Trophoblast cell (in vitro differentiated cells and primary cell): ENCODE results near the gene HHAT.

Source experiments
- DNase-seq, 2 donors: peaks; one replicate each; pipeline ENCODE4 v3.0.0-alpha.2; 2016
- H2AFZ ChIP-seq: 2 replicates; pipeline ENCODE4 v1.6.1; 2013; ENCODE audit warnings: low read length, moderate library complexity, mild to moderate bottlenecking; ENCODE audit not compliant: insufficient read depth, poor library complexity
- H2AK5ac ChIP-seq: 2 replicates; pipeline ENCODE4 v1.6.1; 2013; ENCODE audit warnings: mild to moderate bottlenecking, low read length
- H2BK120ac ChIP-seq: 2 replicates; pipeline ENCODE4 v1.6.1; 2013; ENCODE audit warnings: low read length, mild to moderate bottlenecking, moderate library complexity; ENCODE audit not compliant: insufficient read depth, poor library complexity
- H2BK12ac ChIP-seq: 2 replicates; pipeline ENCODE4 v1.6.1; 2013; ENCODE audit warnings: mild to moderate bottlenecking, low read length, moderate library complexity
- H2BK5ac ChIP-seq: 2 replicates; pipeline ENCODE4 v1.6.1; 2013; ENCODE audit warnings: low read length, low read depth, moderate library complexity, mild to moderate bottlenecking; ENCODE audit not compliant: poor library complexity
- H3K14ac ChIP-seq: 2 replicates; pipeline ENCODE4 v1.6.1; 2013; ENCODE audit warnings: mild to moderate bottlenecking, low read length
- H3K18ac ChIP-seq: 2 replicates; pipeline ENCODE4 v1.6.1; 2013; ENCODE audit warnings: mild to moderate bottlenecking, low read length
- H3K23ac ChIP-seq: 2 replicates; pipeline ENCODE4 v1.6.1; 2013; ENCODE audit warnings: low read length
- H3K27ac ChIP-seq: 2 replicates; pipeline ENCODE4 v1.5.1; 2013; ENCODE audit warnings: low read depth, mild to moderate bottlenecking, inconsistent platforms, low read length, moderate library complexity
- H3K27me3 ChIP-seq: 2 replicates; pipeline ENCODE4 v1.6.1; 2013; ENCODE audit warnings: inconsistent platforms, mild to moderate bottlenecking, low read length, moderate library complexity; ENCODE audit not compliant: insufficient read depth
- H3K36me3 ChIP-seq, 2 experiments: 1 replicate in 1 of 2; 2 replicates in 1 of 2; pipeline ENCODE4 v1.6.1; 2013; ENCODE audit warnings: low read length in 2 of 2, mild to moderate bottlenecking in 2 of 2, moderate library complexity in 1 of 2; ENCODE audit not compliant: insufficient read depth in 2 of 2, control insufficient read depth in 1 of 2
- H3K4ac ChIP-seq: 2 replicates; pipeline ENCODE4 v1.6.1; 2013; ENCODE audit warnings: low read depth, mild to moderate bottlenecking, low read length, moderate library complexity
- H3K4me1 ChIP-seq, 2 experiments: 1 replicate in 1 of 2; 2 replicates in 1 of 2; pipeline ENCODE4 v1.6.1; 2013; ENCODE audit warnings: low read length in 2 of 2, mild to moderate bottlenecking in 2 of 2, moderate library complexity in 1 of 2; ENCODE audit not compliant: insufficient read depth in 2 of 2, control insufficient read depth in 1 of 2
- H3K4me2 ChIP-seq: 2 replicates; pipeline ENCODE4 v1.6.1; 2013; ENCODE audit warnings: inconsistent platforms, mild to moderate bottlenecking, low read length, moderate library complexity
- H3K4me3 ChIP-seq: 2 replicates; pipeline ENCODE4 v1.5.1; 2013; ENCODE audit warnings: mild to moderate bottlenecking, low read depth, low read length, inconsistent platforms
- H3K79me1 ChIP-seq: one replicate; pipeline ENCODE4 v1.6.1; 2013; ENCODE audit warnings: low read length
- H3K79me2 ChIP-seq: 2 replicates; pipeline ENCODE4 v1.6.1; 2013; ENCODE audit warnings: low read length, mild to moderate bottlenecking; ENCODE audit not compliant: control insufficient read depth, insufficient read depth, poor library complexity
- H3K9ac ChIP-seq: 2 replicates; pipeline ENCODE4 v1.6.1; 2013; ENCODE audit warnings: mild to moderate bottlenecking, low read length
- H3K9me3 ChIP-seq: 2 replicates; pipeline ENCODE4 v1.6.1; 2013; ENCODE audit warnings: low read depth, mild to moderate bottlenecking, control low read depth, inconsistent platforms, low read length; ENCODE audit not compliant: insufficient read depth
- H4K12ac ChIP-seq: 2 replicates; pipeline ENCODE4 v1.6.1; 2013; ENCODE audit warnings: low read depth, mild to moderate bottlenecking, low read length, moderate library complexity
- H4K8ac ChIP-seq: 2 replicates; pipeline ENCODE4 v1.6.1; 2013; ENCODE audit warnings: low read depth, mild to moderate bottlenecking, low read length, moderate library complexity
- H4K91ac ChIP-seq: one replicate; pipeline ENCODE4 v1.6.1; 2013; ENCODE audit warnings: low read depth, mild to moderate bottlenecking, low read length, moderate library complexity
- WGBS: extraction: QIAGEN DNeasy Blood & Tissue Kit; methylation state at CpG from one replicate; pipeline ENCODE4 v1.1.7; 2013; ENCODE audit warnings: missing lambda C conversion rate; ENCODE audit not compliant: insufficient read length, insufficient coverage; ENCODE audit errors: extremely low coverage; 5-methylcytosine and 5-hydroxymethylcytosine counted together

Gene HHAT

DNA sequence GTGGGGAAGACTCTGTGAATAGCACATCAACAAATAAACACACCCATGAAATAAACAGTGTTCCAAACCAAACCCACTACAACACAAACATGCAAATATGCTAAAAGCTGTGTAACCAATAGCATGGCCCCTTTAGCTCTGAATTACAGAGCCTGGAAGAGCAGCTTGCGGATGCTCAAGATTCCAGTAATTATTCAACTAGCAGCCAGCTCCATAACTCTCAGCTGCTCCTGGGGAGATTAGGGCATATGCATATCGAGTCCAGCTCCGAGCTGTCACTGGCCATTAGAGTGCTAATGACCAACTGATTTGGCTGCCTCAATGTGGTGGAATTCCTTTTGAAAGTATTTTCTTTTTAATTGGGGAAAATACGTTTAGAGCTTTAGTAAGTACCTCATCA lies 207.1 kb downstream of the HHAT start:
- WGBS: no CpG with 5 or more reads among the region's 4 CpGs
- H3K9me3 ChIP-seq: no peaks in the 10 kb centered on the region

DNA sequence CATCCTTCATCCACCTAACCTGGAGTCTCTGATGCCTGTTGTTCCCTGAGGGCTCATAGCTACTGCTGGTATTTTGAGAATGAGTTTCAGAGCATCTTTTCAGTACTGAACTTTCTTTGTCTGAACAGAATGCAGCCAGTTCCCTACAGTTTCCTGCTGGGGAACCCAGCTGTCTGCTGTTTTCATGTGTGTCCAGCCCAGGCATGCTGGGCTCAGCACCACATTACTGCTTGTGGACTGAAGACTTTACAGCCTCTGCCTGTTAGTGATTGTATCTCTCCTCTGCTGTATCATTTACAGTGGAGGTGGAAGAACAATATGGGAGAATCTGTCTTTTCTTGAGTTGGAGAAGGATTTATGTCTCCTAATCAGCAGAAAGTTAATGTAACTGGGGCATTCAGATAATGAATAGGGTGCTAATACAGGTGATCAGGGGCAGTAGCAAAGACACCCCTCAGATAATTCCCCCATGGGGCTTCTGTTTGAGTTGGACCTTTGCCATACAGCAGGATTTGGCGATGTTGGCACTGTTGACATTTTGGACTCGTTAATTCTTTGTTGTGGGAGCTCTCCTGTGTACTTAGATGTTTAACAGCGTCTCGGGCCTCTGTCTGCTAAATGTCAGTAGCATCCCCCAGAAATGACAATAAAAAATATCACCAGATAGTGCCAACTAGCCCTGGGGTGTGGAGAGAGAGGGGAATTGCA lies 207.7 kb downstream of the HHAT start:
- Histone ChIP-seq H3K36me3 (no peaks in the 10 kb centered on the region), H4K91ac (no peak overlapping the region), H3K79me1 (no peaks in the 10 kb centered on the region), H2BK120ac (no peak overlapping the region), H4K8ac (no peak overlapping the region), H2BK12ac (no peak overlapping the region), H3K9ac (no peak overlapping the region), H3K4me2 (no peak overlapping the region), H3K27me3 (no peaks in the 10 kb centered on the region), H2BK5ac (no peak overlapping the region), H3K27ac (no peak overlapping the region), H3K4ac (no peak overlapping the region), H4K12ac (no peak overlapping the region), H3K9me3 (no peaks in the 10 kb centered on the region), H3K23ac (no peak overlapping the region), H3K79me2 (no peaks in the 10 kb centered on the region), H3K4me1 (no peaks in the 10 kb centered on the region), H2AK5ac (no peak overlapping the region), H3K14ac (no peak overlapping the region), H3K18ac (no peak overlapping the region), H3K4me3 (no peak overlapping the region), H2AFZ (no peak overlapping the region)
- WGBS: no CpG with 5 or more reads among the region's 4 CpGs
- peak; percentile 11 to 34 for DNase-seq

More for the DNA sequence above, 207.1 kb downstream of the HHAT start:
- H4K91ac ChIP-seq: no peak overlapping the region
- no peak overlapping the region for H4K12ac ChIP-seq
- H3K27me3 ChIP-seq: no peaks in the 10 kb centered on the region
- H3K79me2 ChIP-seq: no peaks in the 10 kb centered on the region
- no peak overlapping the region for H2BK12ac ChIP-seq
- H3K4me2 ChIP-seq: no peak overlapping the region
- H3K23ac ChIP-seq: no peak overlapping the region
- no peak overlapping the region for H2BK120ac ChIP-seq
- no peak overlapping the region for H3K4ac ChIP-seq
- no peaks in the 10 kb centered on the region for H3K36me3 ChIP-seq
- H2AFZ ChIP-seq: no peak overlapping the region
- no peaks in the 10 kb centered on the region for H3K4me1 ChIP-seq
- no peak overlapping the region for H3K18ac ChIP-seq
- no peak overlapping the region for H2AK5ac ChIP-seq
- H4K8ac ChIP-seq: no peak overlapping the region
- no peaks in the 10 kb centered on the region for H3K79me1 ChIP-seq
- no peak overlapping the region for H2BK5ac ChIP-seq
- no peak overlapping the region for H3K14ac ChIP-seq
- H3K9ac ChIP-seq: no peak overlapping the region
- peak in 1 of 2 donors; percentile 13 for DNase-seq
- H3K27ac ChIP-seq: no peak overlapping the region
- no peak overlapping the region for H3K4me3 ChIP-seq

DNA sequence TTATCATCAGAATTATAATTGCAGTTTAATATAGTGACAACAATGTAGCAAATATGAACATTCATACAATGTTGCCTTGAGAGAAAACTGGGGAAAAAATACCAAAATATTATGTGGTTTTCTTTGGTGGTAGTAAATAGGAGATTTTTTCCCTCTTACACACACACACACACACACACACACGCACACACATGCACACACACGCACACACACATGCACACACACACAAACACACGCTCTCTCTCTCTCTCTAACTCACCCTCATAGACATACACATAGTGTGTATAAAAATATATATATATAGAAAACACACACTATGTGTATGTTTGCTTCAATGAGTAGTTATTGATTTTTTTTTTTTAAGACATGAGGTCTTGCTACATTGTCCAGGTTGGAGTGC lies 211.6 kb downstream of the HHAT start:
- peaks cover 0 to 4% of the 10 kb centered on the region in 2 experiments for H3K4me1 ChIP-seq
- H3K4ac ChIP-seq: no peak overlapping the region
- no peak overlapping the region for H3K23ac ChIP-seq
- H3K9me3 ChIP-seq: no peaks in the 10 kb centered on the region
- H3K79me1 ChIP-seq: no peaks in the 10 kb centered on the region
- H2BK120ac ChIP-seq: no peak overlapping the region
- WGBS: no CpG with 5 or more reads among the region's 3 CpGs
- H3K27me3 ChIP-seq: no peaks in the 10 kb centered on the region
- H3K4me2 ChIP-seq: no peak overlapping the region
- H3K4me3 ChIP-seq: no peak overlapping the region
- H2BK5ac ChIP-seq: no peak overlapping the region
- no peaks in the 10 kb centered on the region for H3K36me3 ChIP-seq
- H3K9ac ChIP-seq: no peak overlapping the region
- H4K12ac ChIP-seq: no peak overlapping the region
- H3K79me2 ChIP-seq: no peaks in the 10 kb centered on the region
- H2AK5ac ChIP-seq: no peak overlapping the region
- no peak overlapping the region for H2AFZ ChIP-seq
- no peak overlapping the region for H4K8ac ChIP-seq
- no peak overlapping the region for H2BK12ac ChIP-seq
- no peak overlapping the region for H3K27ac ChIP-seq
- no peak for DNase-seq
- H4K91ac ChIP-seq: no peak overlapping the region
- no peak overlapping the region for H3K14ac ChIP-seq
- no peak overlapping the region for H3K18ac ChIP-seq

DNA sequence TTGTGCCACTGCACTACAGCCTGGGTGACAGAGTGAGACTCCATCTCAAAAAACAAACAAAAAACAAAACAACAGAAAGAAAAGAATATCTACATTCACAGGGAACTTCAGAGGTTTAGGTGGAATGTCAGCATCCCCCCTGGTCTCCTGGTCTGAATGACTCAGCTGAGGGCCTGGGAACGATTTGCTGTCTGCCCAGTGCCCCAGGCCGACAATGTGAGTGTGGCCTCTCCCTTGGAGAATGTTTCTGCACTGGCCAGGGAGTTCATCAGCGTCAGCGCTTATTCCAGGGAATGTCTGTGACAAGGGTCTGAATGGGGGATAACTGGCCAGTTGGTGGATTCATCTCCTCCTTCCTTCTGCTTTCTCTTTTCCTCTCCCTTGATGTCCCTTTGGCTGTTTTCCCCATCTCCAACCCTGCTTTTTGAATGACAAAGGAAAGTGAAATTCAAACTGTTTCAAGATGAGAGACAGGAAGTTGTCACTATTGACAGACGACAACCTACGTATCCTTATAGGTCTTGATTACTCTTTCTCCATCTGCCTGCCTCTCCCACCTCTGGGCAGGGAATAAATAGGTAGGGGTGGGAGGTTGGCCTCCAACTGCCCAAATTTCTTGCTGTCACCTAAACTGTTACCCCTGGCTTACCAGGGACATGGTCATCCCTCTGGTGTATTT lies 213.1 kb downstream of the HHAT start:
- no peak overlapping the region for H3K9ac ChIP-seq
- no peak overlapping the region for H3K27ac ChIP-seq
- H4K12ac ChIP-seq: no peak overlapping the region
- H4K91ac ChIP-seq: no peak overlapping the region
- no CpG with 5 or more reads among the region's 6 CpGs for WGBS
- H2AFZ ChIP-seq: no peak overlapping the region
- peak; percentile 56 to 63 for DNase-seq
- no peaks in the 10 kb centered on the region for H3K79me1 ChIP-seq
- no peaks in the 10 kb centered on the region for H3K27me3 ChIP-seq
- H3K23ac ChIP-seq: no peak overlapping the region
- no peaks in the 10 kb centered on the region for H3K36me3 ChIP-seq
- no peak overlapping the region for H3K14ac ChIP-seq
- H3K79me2 ChIP-seq: no peaks in the 10 kb centered on the region
- no peak overlapping the region for H3K18ac ChIP-seq
- no peak overlapping the region for H3K4ac ChIP-seq
- peaks cover 0 to 4% of the 10 kb centered on the region in 2 experiments for H3K4me1 ChIP-seq
- H4K8ac ChIP-seq: no peak overlapping the region
- no peak overlapping the region for H2AK5ac ChIP-seq
- no peak overlapping the region for H2BK12ac ChIP-seq
- H3K4me2 ChIP-seq: no peak overlapping the region
- no peak overlapping the region for H2BK120ac ChIP-seq
- H3K9me3 ChIP-seq: peaks cover 3% of the 10 kb centered on the region
- no peak overlapping the region for H2BK5ac ChIP-seq
- no peak overlapping the region for H3K4me3 ChIP-seq
